Fibroblast of pulmonary artery (primary cell): ENCODE measurements around the gene GPR146.

Source experiments
- DNase-seq: peaks from one replicate; pipeline ENCODE4 v3.0.0-alpha.2; 2010; ENCODE audit warnings: low read depth
- H3K4me3 ChIP-seq: replicated peaks from 2 replicates; pipeline ENCODE4 v1.5.1; 2011; ENCODE audit warnings: low read depth, mild to moderate bottlenecking, control low read depth, low read length, moderate library complexity
- CTCF ChIP-seq: IDR thresholded peaks from 2 replicates; pipeline ENCODE4 v1.5.1; 2011; ENCODE audit warnings: mild to moderate bottlenecking, control low read depth, low read length, inconsistent platforms; ENCODE audit errors: missing control alignments

The GPR146 gene

DNA sequence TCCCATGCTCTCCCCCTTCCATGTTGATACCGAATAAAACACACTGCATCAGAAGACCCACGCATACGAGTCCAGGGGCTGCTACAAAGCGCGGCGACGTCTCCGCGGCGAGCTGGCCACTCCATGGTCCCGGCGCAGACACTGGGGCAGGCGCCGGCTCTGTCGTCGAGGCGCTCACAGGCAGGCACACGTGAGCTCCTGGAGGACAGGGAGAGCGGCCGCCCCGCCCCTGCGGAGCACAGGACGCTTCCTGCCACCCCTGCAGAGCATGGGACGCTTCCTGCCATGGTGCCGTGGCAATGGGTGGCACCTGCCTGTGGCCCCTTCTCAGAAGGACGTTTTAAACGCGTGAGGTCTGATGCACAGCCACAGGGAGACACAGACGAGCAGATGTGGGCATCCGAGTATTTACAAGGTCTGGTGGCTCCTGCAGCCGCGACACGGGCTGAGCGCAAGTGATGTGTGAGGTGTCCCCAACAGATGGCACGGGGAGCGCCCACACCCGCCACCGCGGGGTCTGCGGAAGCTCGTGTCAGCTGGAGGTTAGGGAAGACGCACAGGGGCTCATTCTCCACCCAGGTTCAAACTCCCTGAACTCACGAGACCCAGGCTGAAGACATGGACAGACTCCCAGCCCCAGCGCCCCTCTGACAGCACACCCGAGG lies 21.4 kb upstream of the GPR146 start:
- DNase-seq, result no peak
- no peak for TF ChIP-seq CTCF
- no peak overlapping the region for H3K4me3 ChIP-seq

DNA sequence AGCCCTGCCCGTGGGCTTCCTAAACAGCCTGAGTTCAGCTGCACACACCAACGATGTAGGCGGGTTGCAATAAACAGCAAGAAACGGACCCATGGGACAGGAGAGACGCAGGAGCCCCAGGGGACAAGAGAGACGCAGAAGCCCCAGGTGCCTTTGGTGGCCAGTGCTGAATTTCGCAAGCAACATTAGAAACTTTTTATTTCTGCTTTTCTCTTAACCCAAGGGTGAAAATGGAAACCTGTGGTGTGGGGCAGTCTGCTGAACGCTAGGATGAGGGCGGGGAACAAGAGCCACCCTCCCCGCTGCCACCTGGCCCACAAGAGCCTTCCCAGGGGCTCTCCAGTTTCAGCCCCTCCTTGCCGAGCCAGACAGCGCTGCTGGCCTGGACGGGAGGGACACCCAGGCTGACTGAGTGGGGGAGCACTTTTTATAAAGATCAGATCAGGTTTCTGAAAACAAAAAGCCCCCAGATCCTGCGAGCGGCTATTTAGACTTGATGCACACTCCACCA lies 20.0 kb upstream of the GPR146 start:
- no peak for DNase-seq
- no peak for TF ChIP-seq CTCF
- H3K4me3 ChIP-seq, result no peak overlapping the region

- no peak for DNase-seq
- no peak overlapping the region for H3K4me3 ChIP-seq
- TF ChIP-seq CTCF, result no peak
These were observed 19.2 kb upstream of the GPR146 start for GRCh38 chr7:1024876-1025742.

DNA sequence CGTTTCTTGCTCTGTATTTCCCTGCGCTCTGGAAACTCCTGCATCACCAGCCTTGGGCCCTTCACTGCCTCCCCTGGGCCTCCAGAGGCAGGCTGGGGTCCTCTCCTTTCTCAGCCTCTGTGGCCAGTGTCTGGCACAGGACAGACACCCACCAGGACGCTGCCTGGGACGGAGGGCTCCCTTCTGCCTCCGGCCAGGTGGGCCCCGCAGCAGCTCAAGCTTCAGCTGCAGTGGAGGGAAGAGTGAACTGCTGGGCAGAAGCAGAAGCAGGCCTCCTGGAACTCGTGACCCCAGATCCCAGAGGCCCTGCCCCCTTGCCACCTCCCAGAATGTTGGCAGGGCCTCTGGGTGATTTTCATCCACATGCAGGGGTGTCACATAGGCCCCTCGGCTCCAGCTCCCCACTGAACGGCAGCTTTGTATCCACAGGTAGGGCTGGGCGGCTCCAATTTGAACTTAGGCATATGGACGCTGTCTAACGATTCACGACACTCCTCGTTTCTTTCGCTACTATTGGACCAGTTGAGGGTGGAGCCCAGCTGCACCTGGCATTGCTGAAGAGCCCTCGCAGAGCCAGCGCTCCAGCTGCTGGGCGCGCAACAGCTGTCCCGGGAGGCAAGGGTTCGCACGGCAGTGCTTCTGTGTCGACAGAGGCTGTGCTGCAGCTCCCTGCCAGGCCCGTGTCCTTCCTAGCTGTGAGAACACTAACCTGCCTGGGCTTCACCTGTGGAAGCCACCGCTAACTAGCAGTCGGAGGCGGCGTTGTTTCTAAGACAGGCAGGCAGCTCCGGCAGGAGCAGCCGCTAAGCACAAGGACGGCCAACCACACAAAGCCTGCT lies 18.4 kb upstream of the GPR146 start:
- no peak overlapping the region for H3K4me3 ChIP-seq
- TF ChIP-seq CTCF, result no peak
- no peak for DNase-seq

DNA sequence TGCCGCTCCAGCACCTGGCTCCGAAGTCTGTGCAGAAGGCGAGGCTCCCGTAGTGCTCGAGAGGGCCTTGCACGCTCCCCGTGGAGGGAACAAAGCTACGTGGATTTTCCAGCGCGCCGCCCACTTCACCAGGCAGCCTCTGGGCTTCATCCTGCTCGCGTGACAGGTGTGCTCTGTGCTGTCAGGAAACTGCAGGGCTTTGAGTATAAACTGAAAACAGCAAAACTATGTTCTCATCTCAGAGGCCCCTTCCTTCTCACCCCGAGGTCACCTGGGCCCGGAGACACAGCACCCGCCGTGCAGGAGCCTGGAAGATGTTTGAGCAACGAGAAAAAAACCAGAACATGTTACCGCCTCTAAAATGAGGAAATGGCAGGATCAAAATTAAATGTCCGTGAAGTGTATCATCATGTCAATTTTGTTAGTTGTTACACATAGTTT lies 17.6 kb upstream of the GPR146 start:
- TF ChIP-seq CTCF, result no peak
- no peak for DNase-seq
- H3K4me3 ChIP-seq, result peak overlapping the region; percentile 60

DNA sequence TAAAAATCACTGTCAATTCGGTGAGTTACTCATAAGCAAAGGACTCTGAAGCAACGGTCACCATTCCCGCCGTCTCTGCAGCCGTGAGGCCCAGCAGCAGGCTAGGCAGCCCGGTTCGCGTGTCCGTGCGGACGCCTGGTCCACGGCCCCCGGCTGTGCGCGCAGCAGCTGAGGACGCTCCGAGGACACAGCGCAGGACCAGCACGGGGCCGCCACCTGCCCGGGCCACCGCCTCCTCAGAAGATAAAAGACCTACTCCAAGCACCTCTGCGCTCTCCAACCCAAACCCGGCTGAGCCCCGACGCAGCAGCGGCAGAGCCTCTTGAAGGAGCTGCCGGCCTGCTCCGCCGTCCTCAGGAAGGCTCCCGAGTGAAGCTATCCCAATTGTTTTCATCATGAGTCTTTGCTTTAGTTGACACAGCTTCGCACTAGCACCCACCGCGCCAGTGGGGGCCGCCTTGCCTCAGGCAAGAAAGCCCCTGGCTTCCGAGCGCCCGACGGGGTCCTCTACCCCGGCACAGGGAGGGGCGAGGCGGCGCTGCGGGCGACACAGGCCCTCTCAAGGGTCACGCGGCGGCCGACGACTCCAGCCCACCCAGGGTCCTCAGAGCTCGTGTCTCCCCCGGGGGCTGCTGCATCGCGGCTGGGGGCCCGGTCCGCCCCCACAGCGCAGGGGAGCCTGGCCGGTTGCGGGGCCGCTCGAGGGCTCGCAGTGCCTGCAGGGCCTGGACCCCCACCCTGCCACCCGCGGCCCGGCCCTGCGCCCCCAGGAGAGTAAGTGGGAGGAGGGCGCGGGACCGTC lies 16.9 kb upstream of the GPR146 start:
- no peak for TF ChIP-seq CTCF
- peak overlapping the region; percentile 60 for H3K4me3 ChIP-seq
- DNase-seq, result peak; percentile 50
